OCI-M2 (cell line): Measurements from ENCODE around the gene ALOX5AP.

Source experiments
- DNase-seq: peaks from one replicate; lab custom pipeline; 2025; ENCODE audit not compliant: unreplicated experiment; lab: John Stamatoyannopoulos, UW

The ALOX5AP gene

GRCh38 chr13:30796132-30796572 is 60.8 kb downstream of the ALOX5AP start:
- no peak for DNase-seq

GRCh38 chr13:30796631-30797601 is 61.6 kb downstream of the ALOX5AP start:
- no peak for DNase-seq

GRCh38 chr13:30797847-30798535 is 62.6 kb downstream of the ALOX5AP start:
- no peak for DNase-seq

- no peak for DNase-seq
These were observed 63.5 kb downstream of the ALOX5AP start for GRCh38 chr13:30798776-30799355.

GRCh38 chr13:30799356-30799824 is 64.0 kb downstream of the ALOX5AP start:
- DNase-seq: no peak

- DNase-seq: no peak
These were observed 64.8 kb downstream of the ALOX5AP start for GRCh38 chr13:30800107-30800506.

- no peak for DNase-seq
These were observed 67.2 kb downstream of the ALOX5AP start for GRCh38 chr13:30802501-30802900.

GRCh38 chr13:30802953-30803478 is 67.7 kb downstream of the ALOX5AP start:
- no peak for DNase-seq

- DNase-seq: no peak
These were observed 68.4 kb downstream of the ALOX5AP start for GRCh38 chr13:30803749-30804148.

GRCh38 chr13:30804474-30804873 is 69.1 kb downstream of the ALOX5AP start:
- DNase-seq: no peak

GRCh38 chr13:30805132-30805537 is 69.8 kb downstream of the ALOX5AP start:
- no peak for DNase-seq

- DNase-seq: no peak
These were observed 70.3 kb downstream of the ALOX5AP start for GRCh38 chr13:30805603-30806011.

- no peak for DNase-seq
These were observed 71.4 kb downstream of the ALOX5AP start for GRCh38 chr13:30806784-30807183.

GRCh38 chr13:30807392-30807791 is 72.0 kb downstream of the ALOX5AP start:
- DNase-seq: no peak

GRCh38 chr13:30808600-30808999 is 73.3 kb downstream of the ALOX5AP start:
- DNase-seq: no peak

- no peak for DNase-seq
These were observed 74.4 kb downstream of the ALOX5AP start for GRCh38 chr13:30809787-30810186.

GRCh38 chr13:30810261-30810701 is 74.9 kb downstream of the ALOX5AP start:
- DNase-seq: no peak

- DNase-seq: no peak
These were observed 75.5 kb downstream of the ALOX5AP start for GRCh38 chr13:30810801-30811200.
